ENCODE measurements around the gene PHOSPHO1. TPM values are rescaled to one million over a fixed set of nuclear protein-coding genes. Genes with fewer than 3 reads are reported as not detected.

PHOSPHO1 gene
- total RNA-seq, 1 experiment from 2014 or later = 0.54 TPM

Other genes with a start within 250 kb of the PHOSPHO1 start
- 109 TPM for gene IGF2BP1, start 233.4 kb downstream of the PHOSPHO1 start, total RNA-seq (2021; ENCODE audit: unreplicated experiment)
- not detected for gene B4GALNT2, start 98.0 kb downstream of the PHOSPHO1 start, total RNA-seq (2021; ENCODE audit: unreplicated experiment)
- not detected for gene GNGT2, start 20.2 kb downstream of the PHOSPHO1 start, total RNA-seq (2021; ENCODE audit: unreplicated experiment)
- gene ABI3, start 20.1 kb downstream of the PHOSPHO1 start, total RNA-seq (2021; ENCODE audit: unreplicated experiment) = not detected
- gene ZNF652, start 131.5 kb upstream of the PHOSPHO1 start, total RNA-seq (2021; ENCODE audit: unreplicated experiment) = 42.4 TPM
- 367 TPM for gene PHB1, start 184.1 kb upstream of the PHOSPHO1 start, total RNA-seq (2021; ENCODE audit: unreplicated experiment)

Data from Panc1 (cell line).